Iris pigment epithelial cell (primary cell): Measurements from ENCODE around the gene CIPC.

ENCODE experiments used
- DNase-seq: peaks from one replicate; pipeline ENCODE4 v3.0.0-alpha.2; 2011; ENCODE audit warnings: low read depth

CIPC gene

DNA sequence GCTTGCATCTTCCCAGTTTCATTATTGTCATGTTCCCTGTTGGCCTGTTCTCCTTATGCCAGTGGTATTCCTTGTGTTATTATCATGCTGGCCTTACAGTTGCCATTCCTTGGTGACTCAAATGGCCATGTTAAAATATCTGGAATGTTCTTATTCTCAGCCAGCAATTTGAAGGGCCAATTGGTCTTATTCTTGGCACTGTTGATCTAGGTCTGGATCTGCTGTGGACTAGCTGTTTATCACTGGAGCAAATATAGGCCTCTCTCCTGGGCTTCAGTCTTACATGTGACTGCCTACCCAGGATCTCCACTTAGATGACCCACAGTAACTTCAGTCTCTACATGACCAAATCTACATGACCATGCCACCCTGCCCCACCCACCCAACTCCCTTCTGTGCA, 5.4 kb downstream of the CIPC start:
- DNase-seq = no peak

DNA sequence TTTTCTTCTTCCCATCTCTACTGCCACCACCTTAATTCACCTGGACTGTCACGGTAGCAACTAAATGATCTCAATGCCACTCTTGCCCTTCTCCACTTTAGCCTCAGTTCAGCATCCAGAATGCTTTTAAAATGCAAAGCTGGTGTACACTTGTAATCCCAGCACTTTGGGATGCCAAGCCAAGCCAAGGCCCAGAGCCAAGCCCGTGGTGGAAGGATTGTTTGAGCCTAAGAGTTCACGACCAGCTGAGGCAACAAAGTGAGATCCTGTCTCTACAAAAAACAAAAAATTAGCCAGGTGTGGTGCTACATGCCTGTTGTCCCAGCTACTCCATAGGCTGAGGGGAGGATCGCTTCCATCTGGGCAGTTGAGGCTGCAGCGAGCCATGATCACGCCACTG, 5.9 kb downstream of the CIPC start:
- DNase-seq = no peak

DNA sequence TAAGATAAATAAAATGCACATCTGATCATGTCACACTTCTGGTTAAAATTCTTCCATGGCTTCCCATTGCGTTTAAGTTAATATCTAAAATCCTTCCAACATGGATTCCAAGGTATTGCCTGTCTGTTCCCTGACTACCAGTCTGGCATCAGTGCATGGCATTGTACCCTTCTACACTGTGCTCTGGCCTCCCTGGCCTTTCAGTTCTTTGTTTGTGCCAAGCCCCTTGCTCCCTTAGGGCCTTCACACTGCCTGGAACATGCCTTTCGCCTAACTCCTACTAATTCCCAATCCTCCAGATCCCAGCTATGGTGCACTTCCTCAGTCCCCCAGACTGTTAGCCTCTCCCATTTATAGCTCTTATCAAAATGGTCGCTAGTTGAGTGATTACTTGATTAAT, 6.3 kb downstream of the CIPC start:
- no peak for DNase-seq

GRCh38 chr14:77105145-77105939, 7.3 kb downstream of the CIPC start:
- no peak for DNase-seq

GRCh38 chr14:77106666-77107065, 8.6 kb downstream of the CIPC start:
- no peak for DNase-seq

DNA sequence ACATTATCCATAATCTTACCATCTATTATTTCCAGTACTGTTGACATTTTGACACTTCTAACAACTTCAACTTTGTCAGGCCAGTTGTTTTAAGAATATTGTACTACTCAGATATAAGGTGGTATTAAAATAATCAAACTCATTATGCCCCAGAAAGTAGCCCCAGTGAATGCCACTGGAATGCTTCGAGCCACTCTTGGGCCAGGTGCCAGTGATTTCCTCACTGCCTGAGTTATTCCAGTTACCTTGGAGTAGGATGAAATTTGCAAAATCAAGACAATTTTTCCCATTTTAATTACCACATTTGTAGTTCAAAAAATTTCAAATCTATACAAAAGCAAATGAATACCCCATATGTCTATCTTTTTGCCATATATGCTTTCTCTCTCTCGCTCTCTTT, 9.2 kb downstream of the CIPC start:
- DNase-seq = peak; percentile 16

- no peak for DNase-seq
These were observed 10.7 kb downstream of the CIPC start for GRCh38 chr14:77108753-77109152.

- DNase-seq = no peak
These were observed 11.6 kb downstream of the CIPC start for GRCh38 chr14:77109656-77110055.

DNA sequence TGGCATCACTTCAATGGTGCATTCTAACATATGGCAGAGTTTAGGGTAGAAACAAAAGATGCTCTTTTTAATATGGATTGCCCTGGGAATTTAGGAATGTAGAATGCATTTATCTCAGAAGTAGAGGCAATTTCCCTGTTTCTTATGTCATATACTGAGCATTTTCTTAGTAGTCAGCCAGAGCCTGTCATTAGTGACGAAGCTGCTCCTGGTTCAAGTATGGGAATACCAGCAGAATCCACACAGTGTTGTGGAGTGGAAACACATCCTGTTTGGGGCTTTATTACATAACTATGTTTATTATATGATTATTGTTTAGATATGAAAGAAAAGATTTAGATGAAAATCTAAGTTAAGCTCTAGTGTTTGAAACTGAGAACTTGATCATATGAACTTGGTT, 12.2 kb downstream of the CIPC start:
- no peak for DNase-seq

- no peak for DNase-seq
These were observed 13.0 kb downstream of the CIPC start for GRCh38 chr14:77111021-77111420.

DNA sequence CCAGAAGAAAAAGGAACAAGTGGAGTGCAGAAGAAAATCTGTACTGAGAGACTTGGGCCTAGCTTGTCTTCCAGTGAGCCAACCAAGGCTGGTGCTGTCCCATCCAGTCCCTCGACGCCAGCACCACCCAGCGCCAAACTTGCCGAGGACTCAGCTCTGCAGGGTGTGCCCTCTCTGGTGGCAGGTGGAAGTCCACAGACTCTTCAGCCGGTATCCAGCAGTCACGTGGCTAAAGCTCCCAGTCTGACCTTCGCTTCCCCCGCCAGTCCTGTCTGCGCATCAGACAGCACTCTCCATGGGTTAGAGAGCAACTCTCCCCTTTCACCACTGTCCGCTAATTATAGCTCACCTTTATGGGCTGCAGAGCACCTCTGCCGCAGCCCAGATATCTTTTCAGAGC, 15.6 kb downstream of the CIPC start:
- no peak for DNase-seq

DNA sequence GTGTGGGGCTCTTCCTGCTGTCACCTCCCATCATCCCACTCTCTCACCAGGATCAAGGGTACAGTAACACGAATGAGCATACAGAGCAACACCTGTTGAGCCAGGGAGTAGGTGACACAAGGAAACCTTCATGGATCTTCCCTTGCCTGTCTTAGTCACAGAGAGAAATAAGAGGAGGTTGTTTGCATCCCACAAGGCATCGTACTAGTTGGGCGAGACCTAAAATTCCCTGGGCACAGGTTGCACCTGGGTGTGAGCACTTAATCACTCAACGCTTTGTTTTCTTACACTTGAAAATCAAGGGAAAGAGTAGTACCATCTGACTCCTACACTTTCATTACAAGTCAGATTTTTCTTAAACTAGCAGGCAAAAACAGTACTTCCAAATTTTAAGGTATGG, 16.6 kb downstream of the CIPC start:
- DNase-seq = no peak

DNA sequence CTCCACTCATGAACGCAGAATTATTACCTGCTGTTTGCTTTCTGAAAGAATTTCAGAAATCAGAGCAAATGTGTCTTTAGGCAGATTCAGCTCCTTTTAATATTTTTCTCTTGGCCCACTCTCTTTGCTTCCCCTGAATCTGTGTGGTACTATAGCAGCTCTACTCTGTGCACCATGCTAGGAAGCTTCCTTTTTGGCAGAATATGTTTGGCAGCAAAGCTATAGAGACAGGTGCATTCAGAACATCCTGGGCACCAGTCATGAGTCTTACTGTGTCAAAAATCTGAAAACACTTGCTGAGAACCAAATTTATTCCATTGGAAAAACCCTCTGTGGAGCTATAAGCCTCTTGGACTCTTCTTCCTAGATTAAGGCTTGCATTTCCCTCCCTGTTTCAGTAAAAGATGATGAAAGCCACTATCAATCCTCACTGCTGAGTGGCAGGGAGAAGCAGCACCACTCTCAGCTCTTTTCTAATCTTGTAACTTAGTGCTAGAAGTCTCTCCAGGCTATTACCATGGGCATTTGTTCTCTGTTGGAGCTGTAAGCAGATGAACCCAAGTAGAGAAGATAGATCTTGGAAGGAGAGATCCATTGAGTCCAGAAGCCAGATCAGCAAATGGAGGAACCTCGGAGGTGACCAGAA, 18.2 kb downstream of the CIPC start:
- no peak for DNase-seq

- no peak for DNase-seq
These were observed 21.8 kb downstream of the CIPC start for GRCh38 chr14:77119851-77120250.

GRCh38 chr14:77120771-77121743, 23.0 kb downstream of the CIPC start:
- DNase-seq = no peak

- DNase-seq = no peak
These were observed 24.6 kb downstream of the CIPC start for GRCh38 chr14:77122526-77123125.

DNA sequence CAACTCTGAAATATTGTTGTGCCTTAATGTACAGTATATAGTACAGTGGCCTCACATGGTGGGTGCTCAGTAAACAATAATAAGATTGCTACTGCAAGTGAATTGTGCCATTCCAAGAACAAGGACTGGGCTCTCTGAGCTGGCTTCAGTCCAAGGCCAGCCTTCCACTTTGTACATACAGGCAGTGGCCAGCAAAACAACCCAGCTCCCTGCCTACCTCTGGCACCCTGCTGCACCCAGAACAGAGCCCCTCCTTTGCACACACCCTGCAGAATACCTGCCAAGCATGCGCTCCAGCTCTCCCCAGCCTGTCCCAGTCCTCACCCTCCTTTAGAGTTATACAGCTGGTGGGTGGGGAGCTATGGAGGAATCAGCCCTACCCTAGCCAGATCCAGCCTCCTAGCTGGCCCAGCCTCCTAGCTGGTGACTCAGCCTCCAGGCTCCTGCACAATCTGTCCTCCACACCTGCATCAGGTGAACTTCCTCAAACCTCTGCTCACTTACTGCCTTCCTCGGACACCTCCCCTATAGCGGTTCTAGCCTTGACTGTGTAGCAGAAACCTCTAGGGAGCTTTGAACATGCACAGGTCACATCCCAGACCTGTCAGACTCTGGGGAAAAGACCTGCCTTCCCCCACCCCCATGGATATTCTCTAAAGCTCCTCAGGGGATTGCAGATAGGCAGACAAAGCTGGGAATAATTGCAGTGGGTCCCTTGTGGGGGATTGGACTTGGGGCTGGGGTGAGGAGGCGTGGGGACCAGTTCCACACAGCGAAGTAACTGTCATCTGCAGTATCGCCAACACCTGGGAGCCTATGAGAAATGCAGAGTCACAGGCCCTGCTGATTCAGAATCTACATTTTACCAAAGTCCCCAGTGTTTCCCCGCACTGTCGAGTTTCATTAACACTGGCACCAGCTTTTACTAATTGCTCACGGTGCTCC, 25.6 kb downstream of the CIPC start:
- DNase-seq = no peak

DNA sequence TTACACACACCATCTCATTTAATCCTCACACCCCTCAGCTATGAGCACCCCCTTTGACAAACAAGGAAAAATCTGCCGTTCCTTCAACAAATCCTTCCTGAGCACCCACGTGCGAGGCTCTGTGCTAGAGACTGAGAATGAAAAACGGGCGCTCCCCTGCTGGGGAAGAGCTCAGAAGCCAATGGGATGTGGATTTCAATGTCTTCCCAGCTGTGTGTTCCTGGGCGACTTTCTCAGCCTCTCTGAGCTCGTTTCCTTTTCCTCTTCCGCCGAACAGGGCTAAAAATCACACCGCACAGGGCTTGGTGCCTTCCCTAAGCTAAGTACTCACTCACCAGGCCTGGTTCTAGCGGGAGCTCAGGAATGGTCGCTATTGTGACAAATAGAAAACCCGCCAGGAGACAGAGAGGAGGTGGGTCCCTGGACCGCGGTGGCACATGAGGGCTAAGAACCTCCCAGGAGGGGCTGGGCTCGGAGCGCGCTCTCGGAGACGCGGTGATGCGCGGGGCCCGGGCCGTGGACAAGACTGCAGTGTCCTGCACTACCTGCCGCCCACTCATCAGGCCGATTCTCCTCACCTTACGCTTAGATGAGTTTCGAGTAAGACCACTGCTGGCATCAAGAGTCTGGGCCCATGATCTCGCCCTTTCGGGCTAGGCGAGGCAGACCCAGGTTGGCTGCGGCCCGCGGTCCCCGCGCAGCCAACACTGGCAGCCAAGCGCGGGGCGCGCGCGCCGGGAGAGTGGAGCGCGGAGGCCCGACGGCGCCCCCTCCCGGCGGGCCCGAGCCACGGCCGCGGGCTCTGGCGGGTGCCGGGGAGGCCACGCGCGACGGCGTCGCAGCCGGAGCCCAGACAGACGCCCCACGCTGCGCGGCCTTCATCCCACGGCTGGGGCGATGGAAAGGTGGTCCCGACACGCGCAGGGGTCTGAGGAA, 26.6 kb downstream of the CIPC start:
- DNase-seq = peak; percentile 32

- DNase-seq = no peak
These were observed 27.3 kb downstream of the CIPC start for GRCh38 chr14:77125281-77125801.
